SU-DHL-6 (cell line): ENCODE results near the gene SIX3.

Experiments
- H2AFZ ChIP-seq: fragments of 200-600 bp; sonication (generic); 2 replicates; pipeline ENCODE4 v1.6.1; 2014; ENCODE audit warnings: low read depth, mild to moderate bottlenecking, moderate library complexity, mixed read lengths, antibody characterized with exemption, low read length; ENCODE audit not compliant: severe bottlenecking
- H3F3A ChIP-seq: fragments of 200-600 bp; shearing (Covaris generic); 2 replicates; pipeline ENCODE4 v1.6.0; 2016; ENCODE audit warnings: antibody characterized with exemption, mild to moderate bottlenecking; ENCODE audit not compliant: insufficient read depth
- H3K27ac ChIP-seq: fragments of 200-600 bp; sonication (generic); 2 replicates; pipeline ENCODE4 v1.5.1; 2016; ENCODE audit warnings: low read depth, mild to moderate bottlenecking, low read length, moderate library complexity, mixed read lengths
- H3K27me3 ChIP-seq: fragments of 200-600 bp; sonication (generic), shearing (Covaris generic); 2 replicates; pipeline ENCODE4 v1.6.0; 2014; ENCODE audit warnings: mild to moderate bottlenecking, low read length
- H3K36me3 ChIP-seq: fragments of 200-600 bp; sonication (generic); 2 replicates; pipeline ENCODE4 v1.6.1; 2014; ENCODE audit warnings: mild to moderate bottlenecking, low read length, mixed read lengths
- H3K4me2 ChIP-seq: fragments of 300-600, 200-600 bp; shearing (Covaris generic), sonication (generic); 2 replicates; pipeline ENCODE4 v1.6.0; 2014; ENCODE audit warnings: low read length, low read depth, mild to moderate bottlenecking; ENCODE audit not compliant: poor library complexity, severe bottlenecking
- H3K4me3 ChIP-seq: fragments of 200-600 bp; sonication (generic); 2 replicates; pipeline ENCODE4 v1.5.1; 2014; ENCODE audit warnings: antibody characterized with exemption, low read length, mild to moderate bottlenecking, mixed read lengths; ENCODE audit not compliant: insufficient read depth, poor library complexity, severe bottlenecking
- H3K79me2 ChIP-seq: fragments of 200-600 bp; sonication (generic); 2 replicates; pipeline ENCODE4 v1.6.1; 2014; ENCODE audit warnings: mild to moderate bottlenecking, low read length, moderate library complexity; ENCODE audit not compliant: insufficient read depth
- H3K9ac ChIP-seq: fragments of 200-600 bp; sonication (generic); 2 replicates; pipeline ENCODE4 v1.7.0; 2014; ENCODE audit warnings: mild to moderate bottlenecking, low read length
- H3K9me2 ChIP-seq: fragments of 200-600 bp; sonication (generic); replicated peaks from 2 replicates; pipeline ENCODE4 v1.6.1; 2014; ENCODE audit warnings: low read length; ENCODE audit not compliant: insufficient read depth
- H3K9me3 ChIP-seq: fragments of 200-600 bp; sonication (generic); 2 replicates; pipeline ENCODE4 v1.6.1; 2014; ENCODE audit warnings: low read length, mixed read lengths; ENCODE audit not compliant: insufficient read depth
- H4K20me1 ChIP-seq: fragments of 200-600 bp; sonication (generic); 2 replicates; pipeline ENCODE4 v1.6.1; 2014; ENCODE audit warnings: low read depth, mild to moderate bottlenecking, antibody characterized with exemption, low read length, moderate library complexity, mixed read lengths
- EZH2phosphoT487 ChIP-seq: fragments of 200-600 bp; sonication (generic), shearing (Covaris generic); conservative IDR thresholded peaks from 2 replicates; pipeline ENCODE4 v1.6.1; 2018; ENCODE audit warnings: mild to moderate bottlenecking, antibody characterized with exemption, low read length, moderate library complexity, mixed read lengths
- TF ChIP-seq, protein P1 (sequence below): fragments of 200-600 bp; sonication (generic); IDR thresholded peaks from one replicate; pipeline ENCODE4 v1.5.1; 2017; ENCODE audit warnings: antibody characterized with exemption, mild to moderate bottlenecking, low read length, moderate library complexity; ENCODE audit not compliant: insufficient read depth, poor library complexity, severe bottlenecking

SIX3 gene

DNA sequence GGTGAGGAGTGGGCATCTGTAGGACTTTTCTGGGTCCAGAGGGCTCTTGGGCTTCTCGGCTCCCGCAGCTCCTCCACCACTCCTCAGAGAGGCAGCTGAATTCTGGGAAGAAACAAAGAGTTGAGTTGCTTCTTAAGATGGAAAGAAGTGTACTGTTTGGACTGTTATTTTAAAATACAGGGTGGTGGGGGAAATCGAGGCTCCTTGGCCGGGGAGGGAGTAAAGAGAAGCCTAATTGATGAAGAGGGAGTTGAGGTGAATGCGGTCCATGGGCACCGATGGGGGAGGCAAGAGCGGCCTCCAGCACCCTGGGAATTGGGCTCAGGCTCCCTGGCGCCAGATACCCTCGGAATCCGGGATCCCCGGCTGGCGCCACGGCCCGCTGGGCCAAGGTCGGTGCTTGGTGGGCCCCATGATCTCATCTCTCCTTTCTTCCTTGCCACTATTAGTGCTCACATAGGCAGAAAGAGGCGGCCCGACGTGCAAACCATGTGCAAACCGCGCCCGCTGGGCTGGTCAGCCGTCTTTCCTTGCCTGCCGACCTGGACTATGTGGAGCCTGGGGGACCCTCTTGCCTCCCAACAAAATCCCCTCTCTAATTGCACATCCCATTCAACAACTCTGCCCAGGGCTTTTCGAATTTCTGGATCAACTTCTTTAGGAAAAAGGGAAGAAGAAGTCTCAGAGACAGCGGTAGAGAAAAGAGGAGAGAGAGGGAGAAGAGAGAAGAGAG, 604 bp upstream of the SIX3 start:
- no peaks in the 10 kb centered on the region for H3K9me3 ChIP-seq
- H3K27me3 ChIP-seq = no peaks in the 10 kb centered on the region
- H3K27ac ChIP-seq = no peak overlapping the region
- no peak overlapping the region for H3K4me2 ChIP-seq
- H4K20me1 ChIP-seq = no peaks in the 10 kb centered on the region
- H3F3A ChIP-seq = no peaks in the 10 kb centered on the region
- H2AFZ ChIP-seq = no peak overlapping the region
- H3K36me3 ChIP-seq = no peaks in the 10 kb centered on the region
- no peak for TF ChIP-seq EZH2phosphoT487
- TF ChIP-seq, protein P1, sequence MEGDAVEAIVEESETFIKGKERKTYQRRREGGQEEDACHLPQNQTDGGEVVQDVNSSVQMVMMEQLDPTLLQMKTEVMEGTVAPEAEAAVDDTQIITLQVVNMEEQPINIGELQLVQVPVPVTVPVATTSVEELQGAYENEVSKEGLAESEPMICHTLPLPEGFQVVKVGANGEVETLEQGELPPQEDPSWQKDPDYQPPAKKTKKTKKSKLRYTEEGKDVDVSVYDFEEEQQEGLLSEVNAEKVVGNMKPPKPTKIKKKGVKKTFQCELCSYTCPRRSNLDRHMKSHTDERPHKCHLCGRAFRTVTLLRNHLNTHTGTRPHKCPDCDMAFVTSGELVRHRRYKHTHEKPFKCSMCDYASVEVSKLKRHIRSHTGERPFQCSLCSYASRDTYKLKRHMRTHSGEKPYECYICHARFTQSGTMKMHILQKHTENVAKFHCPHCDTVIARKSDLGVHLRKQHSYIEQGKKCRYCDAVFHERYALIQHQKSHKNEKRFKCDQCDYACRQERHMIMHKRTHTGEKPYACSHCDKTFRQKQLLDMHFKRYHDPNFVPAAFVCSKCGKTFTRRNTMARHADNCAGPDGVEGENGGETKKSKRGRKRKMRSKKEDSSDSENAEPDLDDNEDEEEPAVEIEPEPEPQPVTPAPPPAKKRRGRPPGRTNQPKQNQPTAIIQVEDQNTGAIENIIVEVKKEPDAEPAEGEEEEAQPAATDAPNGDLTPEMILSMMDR = no peak
- no peaks in the 10 kb centered on the region for H3K9me2 ChIP-seq
- H3K79me2 ChIP-seq = no peaks in the 10 kb centered on the region
- H3K4me3 ChIP-seq = no peak overlapping the region
- H3K9ac ChIP-seq = no peak overlapping the region

DNA sequence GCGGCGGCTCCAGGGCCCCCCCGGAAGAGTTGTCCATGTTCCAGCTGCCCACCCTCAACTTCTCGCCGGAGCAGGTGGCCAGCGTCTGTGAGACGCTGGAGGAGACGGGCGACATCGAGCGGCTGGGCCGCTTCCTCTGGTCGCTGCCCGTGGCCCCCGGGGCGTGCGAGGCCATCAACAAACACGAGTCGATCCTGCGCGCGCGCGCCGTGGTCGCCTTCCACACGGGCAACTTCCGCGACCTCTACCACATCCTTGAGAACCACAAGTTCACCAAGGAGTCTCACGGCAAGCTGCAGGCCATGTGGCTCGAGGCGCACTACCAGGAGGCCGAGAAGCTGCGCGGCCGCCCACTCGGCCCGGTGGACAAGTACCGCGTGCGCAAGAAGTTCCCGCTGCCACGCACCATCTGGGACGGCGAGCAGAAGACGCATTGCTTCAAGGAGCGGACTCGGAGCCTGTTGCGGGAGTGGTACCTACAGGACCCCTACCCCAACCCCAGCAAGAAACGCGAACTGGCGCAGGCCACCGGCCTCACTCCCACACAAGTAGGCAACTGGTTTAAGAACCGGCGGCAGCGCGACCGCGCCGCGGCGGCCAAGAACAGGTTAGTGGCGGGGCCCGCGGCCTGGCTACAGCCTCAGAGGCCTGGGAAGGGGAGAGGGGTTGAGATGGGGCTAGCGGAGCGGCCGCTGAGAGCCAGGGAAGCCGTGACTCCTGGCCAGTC, 965 bp downstream of the SIX3 start:
- Histone ChIP-seq H3K9ac (no peak overlapping the region), H4K20me1 (no peaks in the 10 kb centered on the region), H3K27ac (no peak overlapping the region), H3F3A (no peaks in the 10 kb centered on the region), H3K4me3 (no peak overlapping the region), H3K9me3 (no peaks in the 10 kb centered on the region), H2AFZ (no peak overlapping the region), H3K9me2 (no peaks in the 10 kb centered on the region), H3K79me2 (no peaks in the 10 kb centered on the region), H3K36me3 (no peaks in the 10 kb centered on the region), H3K27me3 (no peaks in the 10 kb centered on the region), H3K4me2 (no peak overlapping the region)
- no peak for TF ChIP-seq EZH2phosphoT487
- TF ChIP-seq, protein P1 = no peak

DNA sequence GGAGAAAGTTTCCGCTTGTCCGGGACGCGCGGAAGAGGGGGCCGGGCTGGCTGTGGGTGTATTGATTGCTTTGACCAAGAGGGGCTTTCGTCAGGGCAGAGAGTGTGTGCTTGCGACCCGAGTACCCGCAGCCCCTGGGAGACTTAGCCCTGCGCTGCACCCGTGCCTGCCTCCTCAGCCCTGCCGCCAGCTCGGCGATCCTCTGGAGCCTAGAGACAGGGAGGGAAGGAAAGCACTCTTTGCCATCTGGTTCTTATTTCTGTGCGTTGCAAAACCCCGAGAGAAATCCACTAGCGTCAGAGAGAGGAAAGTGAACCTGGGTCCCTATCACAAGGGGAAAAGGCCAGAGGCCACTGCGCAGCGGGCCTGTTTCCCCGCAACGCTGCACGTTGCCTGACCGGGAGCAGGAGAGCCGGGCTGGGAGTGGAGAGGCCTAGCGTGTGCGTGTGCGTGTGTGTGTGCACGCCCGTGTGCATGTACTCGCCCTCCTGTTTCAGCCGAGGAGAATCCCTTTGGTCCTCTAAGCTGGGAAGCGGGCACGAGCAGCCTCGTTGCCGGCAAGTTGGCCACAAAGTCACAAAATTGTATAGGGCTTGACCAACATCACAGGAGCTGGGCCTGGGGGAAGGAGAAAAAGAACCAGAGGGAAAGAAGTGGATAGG, 1.7 kb downstream of the SIX3 start:
- Histone ChIP-seq H3K79me2 (no peaks in the 10 kb centered on the region), H3K36me3 (no peaks in the 10 kb centered on the region), H3K4me2 (no peak overlapping the region), H3K27me3 (no peaks in the 10 kb centered on the region), H3K9me2 (no peaks in the 10 kb centered on the region), H3F3A (no peaks in the 10 kb centered on the region), H2AFZ (no peak overlapping the region), H3K27ac (no peak overlapping the region), H3K4me3 (no peak overlapping the region), H3K9me3 (no peaks in the 10 kb centered on the region), H4K20me1 (no peaks in the 10 kb centered on the region), H3K9ac (no peak overlapping the region)
- no peak for TF ChIP-seq EZH2phosphoT487
- TF ChIP-seq, protein P1 = no peak
